HepG2 (cell line): ENCODE results near the gene COMP. TPM values are rescaled to one million over a fixed set of nuclear protein-coding genes. Genes with fewer than 3 reads are reported as not detected.

Experiments used
- ATF7 ChIP-seq, 2 experiments: fragments of 450-650 bp in 1 of 2; sonication (generic) in 1 of 2; formaldehyde crosslinking in 1 of 2; IDR thresholded peaks; 2 replicates each; pipeline versions ENCODE4 v1.4.0 to v1.6.1; 2016 to 2020; ENCODE audit warnings: antibody characterized with exemption in 1 of 2, mild to moderate bottlenecking in 1 of 2, missing genetic modification reagents in 1 of 2
- DMAP1 ChIP-seq: IDR thresholded peaks from 2 replicates; pipeline ENCODE4 v1.6.1; 2016
- GTF2F1 ChIP-seq: fragments of 150-350 bp; IDR thresholded peaks from 2 replicates; pipeline ENCODE4 v1.6.1; 2014; ENCODE audit warnings: low read length
- MEF2D ChIP-seq: sonication (generic); formaldehyde crosslinking; IDR thresholded peaks from 2 replicates; pipeline ENCODE4 v1.5.1; 2020; ENCODE audit warnings: mild to moderate bottlenecking, missing genetic modification reagents
- MTA1 ChIP-seq: sonication (generic); formaldehyde crosslinking; IDR thresholded peaks from 2 replicates; pipeline ENCODE4 v1.4.0; 2020; ENCODE audit warnings: missing genetic modification reagents, mild to moderate bottlenecking, borderline replicate concordance
- NFE2 ChIP-seq: sonication (generic); formaldehyde crosslinking; IDR thresholded peaks from 2 replicates; pipeline ENCODE4 v1.4.0; 2020; ENCODE audit warnings: missing genetic modification reagents
- REPIN1 ChIP-seq: sonication (generic); formaldehyde crosslinking; IDR thresholded peaks from 2 replicates; pipeline ENCODE4 v1.8.0; 2022; ENCODE audit warnings: missing genetic modification reagents, low read depth, mild to moderate bottlenecking, borderline replicate concordance
- TAF15 ChIP-seq: fragments of 200-400 bp; formaldehyde crosslinking; IDR thresholded peaks from one replicate; pipeline ENCODE4 v1.6.1; 2018; ENCODE audit warnings: mild to moderate bottlenecking, low read depth, low read length; ENCODE audit not compliant: poor library complexity, severe bottlenecking
- TARDBP ChIP-seq: sonication (generic); formaldehyde crosslinking; IDR thresholded peaks from 2 replicates; pipeline ENCODE4 v1.8.0; 2022; ENCODE audit warnings: mild to moderate bottlenecking, missing genetic modification reagents
- UBTF ChIP-seq: sonication (generic); formaldehyde crosslinking; IDR thresholded peaks from 2 replicates; pipeline ENCODE4 v1.4.0; 2020; ENCODE audit warnings: mild to moderate bottlenecking, missing genetic modification reagents
- ZNF570 ChIP-seq: sonication (generic); formaldehyde crosslinking; IDR thresholded peaks from 2 replicates; pipeline ENCODE4 v1.4.0; 2020; ENCODE audit warnings: mild to moderate bottlenecking, missing genetic modification reagents, borderline replicate concordance
- ZNF589 ChIP-seq: sonication (generic); formaldehyde crosslinking; conservative IDR thresholded peaks from 2 replicates; pipeline ENCODE4 v1.8.0; 2022; ENCODE audit warnings: mild to moderate bottlenecking, moderate library complexity, missing genetic modification reagents
- ZNF629 ChIP-seq: sonication (generic); formaldehyde crosslinking; conservative IDR thresholded peaks from 2 replicates; pipeline ENCODE4 v1.5.0; 2020; ENCODE audit warnings: missing genetic modification reagents
- ZNF737 ChIP-seq: sonication (generic); formaldehyde crosslinking; IDR thresholded peaks from 2 replicates; pipeline ENCODE4 v1.5.0; 2020; ENCODE audit warnings: missing genetic modification reagents, mild to moderate bottlenecking, borderline replicate concordance
- ZSCAN25 ChIP-seq: sonication (generic); formaldehyde crosslinking; IDR thresholded peaks from 2 replicates; pipeline ENCODE4 v1.8.0; 2022; ENCODE audit warnings: mild to moderate bottlenecking, missing genetic modification reagents
- ZSCAN9 ChIP-seq: IDR thresholded peaks from 2 replicates; pipeline ENCODE4 v1.6.1; 2016; ENCODE audit warnings: borderline replicate concordance
- polyA plus RNA-seq, 8 experiments: library from polyadenylated mRNA; depleted of rRNA in 3 of 8; stranded (reverse) in 7 of 8; unstranded in 1 of 8; fragments of >200 nt; fragmentation: Illumina TruSeq in 4 of 8; extraction: Trizol in 4 of 8; gene quantifications; 2 replicates each; pipeline versions ENCODE4 v1.2.1 to v1.2.3, GENCODE V29; 2011 to 2016; ENCODE audit warnings: low read depth in 4 of 8, missing spikeins in 1 of 8, mixed read lengths in 1 of 8; ENCODE audit not compliant: insufficient read depth in 1 of 8
- total RNA-seq, 5 experiments: library from RNA; depleted of rRNA; stranded (reverse); fragments of >200 nt; fragmentation: Illumina TruSeq; extraction: Trizol; gene quantifications; 2 replicates each; pipeline ENCODE4 v1.2.3, GENCODE V29; 2016; ENCODE audit warnings: low read depth in 1 of 5
- TF ChIP-seq, protein P1 (sequence below): sonication (generic); formaldehyde crosslinking; IDR thresholded peaks from 2 replicates; pipeline ENCODE4 v1.4.0; 2020; ENCODE audit warnings: mild to moderate bottlenecking, missing genetic modification reagents
- TF ChIP-seq, protein P2 (sequence below): sonication (generic); formaldehyde crosslinking; IDR thresholded peaks from 2 replicates; pipeline ENCODE4 v1.5.0; 2020; ENCODE audit warnings: missing genetic modification reagents
- TF ChIP-seq, protein P3 (sequence below): IDR thresholded peaks from 2 replicates; pipeline ENCODE4 v1.6.1; 2016
- TF ChIP-seq, protein P4 (sequence below): sonication (generic); formaldehyde crosslinking; IDR thresholded peaks from 2 replicates; pipeline ENCODE4 v1.4.0; 2020; ENCODE audit warnings: mild to moderate bottlenecking, missing genetic modification reagents

Gene COMP
- total and polyA plus RNA-seq, 2 of the 13 experiments (the other 11 are each of a cell fraction or from before 2014, with no cell fraction given): 0.04 to 0.13 TPM

GRCh38 chr19:18832306-18833140, 41.4 kb upstream of the COMP start (continued):
- TF ChIP-seq, protein P1, sequence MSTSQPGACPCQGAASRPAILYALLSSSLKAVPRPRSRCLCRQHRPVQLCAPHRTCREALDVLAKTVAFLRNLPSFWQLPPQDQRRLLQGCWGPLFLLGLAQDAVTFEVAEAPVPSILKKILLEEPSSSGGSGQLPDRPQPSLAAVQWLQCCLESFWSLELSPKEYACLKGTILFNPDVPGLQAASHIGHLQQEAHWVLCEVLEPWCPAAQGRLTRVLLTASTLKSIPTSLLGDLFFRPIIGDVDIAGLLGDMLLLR: 0 out of 2 replicates have a peak, but pooled peaks have one; percentile 42
- TF ChIP-seq, protein P2, sequence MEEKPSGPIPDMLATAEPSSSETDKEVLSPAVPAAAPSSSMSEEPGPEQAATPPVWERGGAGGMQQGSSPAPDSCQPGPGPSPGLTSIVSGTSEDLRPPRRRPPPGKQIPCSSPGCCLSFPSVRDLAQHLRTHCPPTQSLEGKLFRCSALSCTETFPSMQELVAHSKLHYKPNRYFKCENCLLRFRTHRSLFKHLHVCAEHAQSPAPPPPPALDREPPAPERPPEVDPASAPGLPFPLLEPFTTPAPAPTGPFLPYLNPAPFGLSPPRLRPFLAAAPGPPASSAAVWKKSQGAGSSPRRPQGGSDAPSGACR (CRISPR knock-in tag): no peak
- no peak; the same call in 1 of the 2 replicates for TF ChIP-seq DMAP1
- TF ChIP-seq, protein P3, sequence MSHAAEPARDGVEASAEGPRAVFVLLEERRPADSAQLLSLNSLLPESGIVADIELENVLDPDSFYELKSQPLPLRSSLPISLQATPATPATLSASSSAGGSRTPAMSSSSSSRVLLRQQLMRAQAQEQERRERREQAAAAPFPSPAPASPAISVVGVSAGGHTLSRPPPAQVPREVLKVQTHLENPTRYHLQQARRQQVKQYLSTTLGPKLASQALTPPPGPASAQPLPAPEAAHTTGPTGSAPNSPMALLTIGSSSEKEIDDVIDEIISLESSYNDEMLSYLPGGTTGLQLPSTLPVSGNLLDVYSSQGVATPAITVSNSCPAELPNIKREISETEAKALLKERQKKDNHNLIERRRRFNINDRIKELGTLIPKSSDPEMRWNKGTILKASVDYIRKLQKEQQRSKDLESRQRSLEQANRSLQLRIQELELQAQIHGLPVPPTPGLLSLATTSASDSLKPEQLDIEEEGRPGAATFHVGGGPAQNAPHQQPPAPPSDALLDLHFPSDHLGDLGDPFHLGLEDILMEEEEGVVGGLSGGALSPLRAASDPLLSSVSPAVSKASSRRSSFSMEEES (CRISPR knock-in tag): no peak
- TF ChIP-seq, protein P4, sequence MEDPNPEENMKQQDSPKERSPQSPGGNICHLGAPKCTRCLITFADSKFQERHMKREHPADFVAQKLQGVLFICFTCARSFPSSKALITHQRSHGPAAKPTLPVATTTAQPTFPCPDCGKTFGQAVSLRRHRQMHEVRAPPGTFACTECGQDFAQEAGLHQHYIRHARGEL (CRISPR knock-in tag): 0 out of 2 replicates have a peak, but pooled peaks have one; percentile 35
- TF ChIP-seq ZNF737: no peak
- 0 out of 2 replicates have a peak, but pooled peaks have one; percentile 23 for TF ChIP-seq MTA1
- peak; percentile 50; the same call in 1 of the 2 replicates for TF ChIP-seq TARDBP (CRISPR knock-in tag)
- TF ChIP-seq ZSCAN25 (CRISPR knock-in tag): 0 out of 2 replicates have a peak, but pooled peaks have one; percentile 26
- TF ChIP-seq ZNF589 (CRISPR knock-in tag): no peak
- TF ChIP-seq MEF2D (CRISPR knock-in tag): 0 out of 2 replicates have a peak, but pooled peaks have one; percentile 18
- TF ChIP-seq ZNF629 (CRISPR knock-in tag): no peak
- TF ChIP-seq ATF7 (IDR thresholded peaks at IDR 0.05): no peak
- TF ChIP-seq ATF7 (CRISPR knock-in tag; IDR thresholded peaks at IDR 0.05): no peak
- 0 out of 2 replicates have a peak, but pooled peaks have one; percentile 23 for TF ChIP-seq UBTF (CRISPR knock-in tag)
- TF ChIP-seq ZNF570 (CRISPR knock-in tag): no peak
- TF ChIP-seq GTF2F1: no peak
- TF ChIP-seq NFE2: no peak
- TF ChIP-seq ZSCAN9 (CRISPR knock-in tag): no peak
- TF ChIP-seq TAF15: no peak
- 0 out of 2 replicates have a peak, but pooled peaks have one; percentile 22 for TF ChIP-seq REPIN1 (CRISPR knock-in tag)
